ENCODE measurements around the gene BIN2. TPM values are rescaled to one million over a fixed set of nuclear protein-coding genes. Genes with fewer than 3 reads are reported as not detected.
"Not testable (repeated sequence)": the region's sequence is repeated elsewhere in the genome, so short reads cannot be mapped to it uniquely, and the experiment has no call there.

BIN2 gene
- total RNA-seq, 2 donors from 2014 or later, result not detected

DNA sequence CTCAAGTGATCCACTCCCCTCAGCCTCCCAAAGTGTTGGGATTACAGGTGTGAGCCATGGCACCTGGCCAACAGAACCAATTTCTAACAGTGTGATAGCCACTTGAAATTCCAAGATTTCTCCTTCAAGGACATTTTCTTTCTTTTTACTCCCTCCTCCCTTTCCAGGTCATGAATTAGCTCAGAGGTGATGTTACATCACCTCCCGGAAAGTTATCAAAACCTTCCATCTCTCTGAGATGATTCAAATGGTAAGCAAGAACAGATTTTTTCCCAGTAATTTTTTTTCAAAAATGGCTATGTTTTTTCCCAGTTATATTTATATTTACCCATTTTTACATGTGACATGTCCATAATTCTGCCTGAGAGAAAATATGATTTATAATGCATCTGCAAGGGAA lies 38.1 kb downstream of the BIN2 start:
- Mint-ChIP-seq H3K4me3 (no peak overlapping the region), H3K27me3 (ENCODE audit: insufficient read depth) (no peaks in the 10 kb centered on the region), H3K4me1 (peaks cover 2% of the 10 kb centered on the region), H3K27ac (no peak overlapping the region), H3K9me3 (no peaks in the 10 kb centered on the region), H3K36me3 (ENCODE audit: low read depth) (no peaks in the 10 kb centered on the region)
- Histone ChIP-seq H3K27ac (ENCODE audit: low read depth, low read length) (no peak overlapping the region), H3K4me1 (ENCODE audit: control insufficient read depth, insufficient read depth, low read length) (no peaks in the 10 kb centered on the region), H3K36me3 (ENCODE audit: control insufficient read depth, insufficient read depth, low read length) (no peaks in the 10 kb centered on the region), H3K4me3 (ENCODE audit: low read length) (no peak overlapping the region), H3K9ac (ENCODE audit: extremely low read depth, low read length, poor library complexity, severe bottlenecking) (no peak overlapping the region), H3K27me3 (ENCODE audit: control insufficient read depth, insufficient read depth, low read length, poor library complexity, severe bottlenecking) (no peaks in the 10 kb centered on the region), H3K9me3 (ENCODE audit: control insufficient read depth, low read length) (no peaks in the 10 kb centered on the region)
- no peak for DNase-seq
- WGBS, 2 experiments (ENCODE audit: insufficient coverage in 1 of 2, insufficient read length in 1 of 2), result 95 to 100% methylated on average over 1 of the region's 1 CpG
- TF ChIP-seq, protein P1, sequence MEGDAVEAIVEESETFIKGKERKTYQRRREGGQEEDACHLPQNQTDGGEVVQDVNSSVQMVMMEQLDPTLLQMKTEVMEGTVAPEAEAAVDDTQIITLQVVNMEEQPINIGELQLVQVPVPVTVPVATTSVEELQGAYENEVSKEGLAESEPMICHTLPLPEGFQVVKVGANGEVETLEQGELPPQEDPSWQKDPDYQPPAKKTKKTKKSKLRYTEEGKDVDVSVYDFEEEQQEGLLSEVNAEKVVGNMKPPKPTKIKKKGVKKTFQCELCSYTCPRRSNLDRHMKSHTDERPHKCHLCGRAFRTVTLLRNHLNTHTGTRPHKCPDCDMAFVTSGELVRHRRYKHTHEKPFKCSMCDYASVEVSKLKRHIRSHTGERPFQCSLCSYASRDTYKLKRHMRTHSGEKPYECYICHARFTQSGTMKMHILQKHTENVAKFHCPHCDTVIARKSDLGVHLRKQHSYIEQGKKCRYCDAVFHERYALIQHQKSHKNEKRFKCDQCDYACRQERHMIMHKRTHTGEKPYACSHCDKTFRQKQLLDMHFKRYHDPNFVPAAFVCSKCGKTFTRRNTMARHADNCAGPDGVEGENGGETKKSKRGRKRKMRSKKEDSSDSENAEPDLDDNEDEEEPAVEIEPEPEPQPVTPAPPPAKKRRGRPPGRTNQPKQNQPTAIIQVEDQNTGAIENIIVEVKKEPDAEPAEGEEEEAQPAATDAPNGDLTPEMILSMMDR (conservative IDR thresholded peaks at IDR 0.05), result no peak

DNA sequence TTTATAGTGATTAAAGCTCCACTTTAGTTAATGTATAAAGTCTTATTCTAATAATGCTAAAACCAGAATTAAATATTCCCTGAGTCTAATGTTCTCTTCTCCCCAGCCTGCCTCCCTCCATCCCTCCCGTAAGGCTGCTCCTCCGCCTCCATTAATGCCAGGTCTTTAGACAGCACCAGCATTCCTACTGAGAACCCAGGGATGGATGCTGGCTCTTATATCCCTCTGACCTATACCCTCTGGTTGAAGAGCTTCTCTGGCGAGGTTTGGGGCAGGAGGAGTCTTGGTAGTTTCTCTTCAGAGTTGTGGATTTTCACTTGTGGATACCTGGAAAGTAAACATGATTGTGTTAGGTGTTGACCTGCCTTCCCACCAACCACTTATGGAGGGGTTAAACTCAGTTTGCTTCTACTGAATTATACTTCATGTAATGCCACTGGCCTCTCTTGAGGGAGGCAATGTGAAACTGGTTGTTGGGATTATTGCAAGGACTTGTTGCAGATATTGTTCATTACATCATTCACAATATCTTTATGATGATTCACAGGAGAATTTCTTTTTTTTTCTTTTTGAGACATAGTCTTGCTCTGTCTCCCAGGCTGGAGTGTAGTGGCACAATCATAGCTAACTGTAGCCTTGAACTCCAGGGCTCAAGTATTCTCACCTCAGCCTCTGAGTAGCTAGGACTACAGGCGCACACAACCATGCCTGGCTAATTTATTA lies 42.6 kb downstream of the BIN2 start:
- H3K27me3 Mint-ChIP-seq (ENCODE audit: insufficient read depth), result no peaks in the 10 kb centered on the region

DNA sequence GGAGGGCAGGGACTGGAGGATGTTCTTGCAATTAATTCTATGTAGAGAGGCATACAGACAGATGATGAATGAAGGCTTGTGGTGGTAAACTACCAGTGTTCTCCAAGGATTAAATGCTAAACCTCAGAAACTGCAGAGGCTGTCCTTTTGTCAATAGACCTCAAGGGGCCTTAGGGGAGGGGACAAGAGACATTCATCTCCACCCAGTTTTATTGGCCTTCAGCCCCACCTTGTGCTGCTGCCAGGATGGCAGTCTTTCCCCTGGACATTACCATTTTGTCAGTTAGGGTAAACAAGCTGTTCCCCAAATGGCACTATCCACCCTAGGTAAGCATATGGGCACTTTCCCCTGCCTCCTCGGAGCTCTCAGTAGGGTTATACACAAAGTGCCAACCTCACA lies 48.9 kb downstream of the BIN2 start:
- 92 to 100% methylated on average over 1 of the region's 1 CpG for WGBS, 2 experiments (ENCODE audit: insufficient coverage in 1 of 2, insufficient read length in 1 of 2)
- Mint-ChIP-seq H3K4me1 (peaks cover 14% of the 10 kb centered on the region), H3K27ac (no peak overlapping the region), H3K36me3 (ENCODE audit: low read depth) (peaks cover 5% of the 10 kb centered on the region), H3K27me3 (ENCODE audit: insufficient read depth) (peaks cover 9% of the 10 kb centered on the region), H3K4me3 (no peak overlapping the region), H3K9me3 (no peaks in the 10 kb centered on the region)
- H3K9ac ChIP-seq (ENCODE audit: extremely low read depth, low read length, poor library complexity, severe bottlenecking), result no peak overlapping the region
- no peaks in the 10 kb centered on the region for H3K4me1 ChIP-seq (ENCODE audit: control insufficient read depth, insufficient read depth, low read length)
- H3K9me3 ChIP-seq (ENCODE audit: control insufficient read depth, low read length), result no peaks in the 10 kb centered on the region
- TF ChIP-seq, protein P1 (conservative IDR thresholded peaks at IDR 0.05), result no peak
- no peak for DNase-seq
- no peak overlapping the region for H3K27ac ChIP-seq (ENCODE audit: low read depth, low read length)
- no peaks in the 10 kb centered on the region for H3K27me3 ChIP-seq (ENCODE audit: control insufficient read depth, insufficient read depth, low read length, poor library complexity, severe bottlenecking)
- no peaks in the 10 kb centered on the region for H3K36me3 ChIP-seq (ENCODE audit: control insufficient read depth, insufficient read depth, low read length)
- no peak overlapping the region for H3K4me3 ChIP-seq (ENCODE audit: low read length)

More for the DNA sequence above, 42.6 kb downstream of the BIN2 start:
- Mint-ChIP-seq H3K36me3 (ENCODE audit: low read depth) (no peaks in the 10 kb centered on the region), H3K9me3 (no peaks in the 10 kb centered on the region), H3K4me1 (no peaks in the 10 kb centered on the region), H3K27ac (no peak overlapping the region), H3K4me3 (no peak overlapping the region)
- H3K4me1 ChIP-seq (ENCODE audit: control insufficient read depth, insufficient read depth, low read length), result no peaks in the 10 kb centered on the region
- H3K27me3 ChIP-seq (ENCODE audit: control insufficient read depth, insufficient read depth, low read length, poor library complexity, severe bottlenecking), result no peaks in the 10 kb centered on the region
- H3K4me3 ChIP-seq (ENCODE audit: low read length), result no peak overlapping the region
- H3K9me3 ChIP-seq (ENCODE audit: control insufficient read depth, low read length), result no peaks in the 10 kb centered on the region
- TF ChIP-seq, protein P1 (conservative IDR thresholded peaks at IDR 0.05), result no peak
- no peak overlapping the region for H3K9ac ChIP-seq (ENCODE audit: extremely low read depth, low read length, poor library complexity, severe bottlenecking)
- H3K36me3 ChIP-seq (ENCODE audit: control insufficient read depth, insufficient read depth, low read length), result no peaks in the 10 kb centered on the region
- no peak overlapping the region for H3K27ac ChIP-seq (ENCODE audit: low read depth, low read length)
- DNase-seq, result no peak
- 83 to 86% methylated on average over 1 to 4 of the region's 4 CpGs for WGBS, 2 experiments (ENCODE audit: insufficient coverage in 1 of 2, insufficient read length in 1 of 2)

DNA sequence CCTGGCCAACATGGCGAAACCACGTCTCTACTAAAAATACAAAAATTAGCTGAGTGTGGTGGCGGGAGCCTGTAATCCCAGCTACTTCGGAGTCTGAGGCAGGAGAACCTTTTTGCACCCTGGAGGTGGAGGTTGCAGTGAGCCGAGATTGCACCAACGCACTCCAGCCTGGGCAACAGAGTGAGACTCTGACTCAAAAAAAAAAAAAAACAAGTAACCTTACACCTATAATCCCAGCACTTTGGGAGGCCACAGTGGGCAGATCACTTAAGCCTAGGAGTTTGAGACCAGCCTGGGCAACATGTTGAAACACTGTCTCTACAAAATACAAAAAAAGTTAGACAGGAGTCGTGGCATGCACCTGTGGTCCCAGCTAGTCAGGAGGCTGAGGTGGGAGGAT lies 51.2 kb downstream of the BIN2 start:
- not testable (repeated sequence) for H3K9ac ChIP-seq (ENCODE audit: extremely low read depth, low read length, poor library complexity, severe bottlenecking); H3K9me3 ChIP-seq (ENCODE audit: control insufficient read depth, low read length); H3K36me3 ChIP-seq (ENCODE audit: control insufficient read depth, insufficient read depth, low read length); H3K27ac Mint-ChIP-seq; H3K4me3 Mint-ChIP-seq; H3K27ac ChIP-seq (ENCODE audit: low read depth, low read length); H3K9me3 Mint-ChIP-seq; H3K4me1 ChIP-seq (ENCODE audit: control insufficient read depth, insufficient read depth, low read length); H3K4me3 ChIP-seq (ENCODE audit: low read length); H3K27me3 ChIP-seq (ENCODE audit: control insufficient read depth, insufficient read depth, low read length, poor library complexity, severe bottlenecking); DNase-seq
- WGBS, 2 experiments (ENCODE audit: insufficient coverage in 1 of 2, insufficient read length in 1 of 2), result 95 to 97% methylated on average over 4 to 7 of the region's 7 CpGs
- Mint-ChIP-seq H3K36me3 (ENCODE audit: low read depth) (peaks cover 10% of the 10 kb centered on the region), H3K4me1 (peaks cover 24% of the 10 kb centered on the region), H3K27me3 (ENCODE audit: insufficient read depth) (peaks cover 11% of the 10 kb centered on the region)

Measured in endodermal cell (in vitro differentiated cells).